Prostate gland (tissue), 2 donors: ENCODE results near the gene EVI2B. TPM values are rescaled to one million over a fixed set of nuclear protein-coding genes. Genes with fewer than 3 reads are reported as not detected.
"Not testable (repeated sequence)": the region's sequence is repeated elsewhere in the genome, so short reads cannot be mapped to it uniquely, and the experiment has no call there.

Source experiments
- DNase-seq: peaks from one replicate; pipeline ENCODE4 v3.0.0-alpha.2; 2019; ENCODE audit warnings: low spot score
- H3K27ac ChIP-seq, 2 donors: fragments of 200-600 bp; sonication (generic); 2 replicates each; pipeline ENCODE4 v1.5.1; 2017 to 2019
- H3K27me3 ChIP-seq: fragments of 200-600 bp; sonication (generic); replicated peaks from 2 replicates; pipeline ENCODE4 v1.5.1; 2019; ENCODE audit not compliant: insufficient read depth
- H3K36me3 ChIP-seq, 2 donors: fragments of 200-600 bp; sonication (generic); 1 replicate in 1 of 2; 2 replicates in 1 of 2; pipeline versions ENCODE4 v1.5.1 to v1.8.1; 2017 to 2019
- H3K4me1 ChIP-seq: fragments of 200-600 bp; sonication (generic); replicated peaks from 2 replicates; pipeline ENCODE4 v1.5.1; 2019
- H3K4me3 ChIP-seq, 2 donors: fragments of 200-600 bp; sonication (generic); 2 replicates each; pipeline ENCODE4 v1.5.1; 2017 to 2019
- H3K9me3 ChIP-seq: fragments of 200-600 bp; sonication (generic); 2 replicates; pipeline ENCODE4 v1.5.1; 2017
- CTCF ChIP-seq, 4 experiments: fragments of 200-600 bp in 2 of 4; fragments of 450-650 bp in 2 of 4; sonication (generic) in 2 of 4; IDR thresholded peaks; 1 replicate in 3 of 4; 2 replicates in 1 of 4; pipeline ENCODE4 v1.5.1; 2016 to 2019; ENCODE audit warnings: antibody characterized with exemption in 4 of 4, mild to moderate bottlenecking in 2 of 4, moderate library complexity in 2 of 4
- POLR2A ChIP-seq: fragments of 450-650 bp; IDR thresholded peaks from one replicate; pipeline ENCODE4 v1.6.1; 2016; ENCODE audit warnings: antibody characterized with exemption, mild to moderate bottlenecking
- POLR2AphosphoS5 ChIP-seq: sonication (generic); formaldehyde crosslinking; IDR thresholded peaks from one replicate; pipeline ENCODE4 v1.6.1; 2017; ENCODE audit warnings: antibody characterized with exemption
- WGBS: methylation state at CpG from one replicate; pipeline ENCODE4 v1.1.5; 2018; 5-methylcytosine and 5-hydroxymethylcytosine counted together
- intact Hi-C: fragments of 100-400 bp; cut with DNase I; formaldehyde crosslinking; loops from one replicate; pipeline ENCODE4 v1.14.2; 2022
- total RNA-seq, 2 donors: library from RNA; depleted of rRNA; stranded (reverse); fragments of >200 nt; gene quantifications; one replicate each; pipeline ENCODE4 v1.1.0, GENCODE V29; 2016

The EVI2B gene
- total RNA-seq, 2 donors from 2014 or later = 4.6 to 8.9 TPM

DNA sequence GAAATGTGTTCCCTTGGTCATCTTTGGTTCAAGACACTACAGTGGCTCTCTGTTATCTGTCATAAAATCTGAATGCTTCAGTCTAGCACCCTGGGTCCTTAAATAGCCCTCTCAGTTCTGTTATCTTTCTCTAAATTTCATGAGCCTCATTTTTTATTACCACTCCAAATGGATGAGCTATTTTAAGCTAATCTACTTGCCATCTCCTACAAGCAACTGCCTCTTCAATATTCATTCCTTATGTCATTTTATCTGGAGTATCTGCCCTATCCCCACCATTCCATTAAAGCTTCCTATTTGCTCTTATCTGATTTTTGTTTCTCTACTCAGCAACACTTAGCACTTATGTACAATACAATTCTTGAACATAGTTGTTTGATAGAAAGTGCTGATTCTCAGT, 35.6 kb upstream of the EVI2B start:
- DNase-seq = no peak
- Histone ChIP-seq H3K4me1 (no peaks in the 10 kb centered on the region), H3K27me3 (no peaks in the 10 kb centered on the region), H3K27ac (no peak overlapping the region), H3K9me3 (no peaks in the 10 kb centered on the region), H3K4me3 (no peak overlapping the region), H3K36me3 (no peaks in the 10 kb centered on the region)
- TF ChIP-seq POLR2A (no peak), CTCF (IDR thresholded peaks at IDR 0.05) (no peak), POLR2AphosphoS5 (no peak)
- intact Hi-C loops = no loop called here

- 96% methylated on average over 20 of the region's 34 CpGs for WGBS
- H3K36me3 ChIP-seq, H3K27ac ChIP-seq, H3K4me3 ChIP-seq, H3K4me1 ChIP-seq, intact Hi-C loops, H3K9me3 ChIP-seq, H3K27me3 ChIP-seq, DNase-seq: not testable (repeated sequence)
These were observed 31.4 kb upstream of the EVI2B start for GRCh38 chr17:31345191-31345747.

DNA sequence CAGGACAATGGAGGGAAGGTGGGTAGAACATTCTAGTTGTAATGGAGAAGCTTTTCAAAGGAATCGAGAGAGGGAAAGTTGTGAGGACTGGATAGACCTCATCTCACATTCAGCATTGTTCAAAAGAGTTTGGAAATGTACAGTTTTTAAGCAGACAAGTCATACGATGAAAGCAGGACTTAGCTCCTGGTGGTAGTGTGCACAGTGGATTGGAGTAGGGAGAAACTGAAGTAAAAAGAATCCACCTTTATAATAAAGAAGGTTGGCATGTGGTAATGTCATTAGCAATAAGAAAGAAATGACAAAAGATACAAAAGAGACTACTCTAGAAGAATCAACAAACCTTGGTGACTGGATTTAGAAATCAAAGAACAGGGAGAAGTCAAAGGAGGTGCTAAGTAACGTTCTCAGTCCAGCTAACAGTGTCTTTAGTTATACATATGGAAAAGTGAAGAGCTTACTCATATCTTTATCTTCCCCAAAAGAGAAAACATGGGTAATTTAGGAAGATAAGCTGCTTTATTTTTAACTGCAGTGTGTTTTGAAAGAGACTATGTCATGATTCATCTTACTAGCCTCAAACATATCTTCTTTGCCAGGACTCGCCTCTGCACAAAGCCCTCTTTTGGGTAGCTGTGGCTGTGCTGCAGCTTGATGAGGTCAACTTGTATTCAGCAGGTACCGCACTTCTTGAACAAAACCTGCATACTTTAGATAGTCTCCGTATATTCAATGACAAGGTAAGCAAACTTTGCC, 26.2 kb upstream of the EVI2B start:
- no peak overlapping the region for H3K27ac ChIP-seq
- 78% methylated on average over 6 of the region's 6 CpGs for WGBS
- intact Hi-C loops = no loop called here
- no peaks in the 10 kb centered on the region for H3K4me1 ChIP-seq
- no peak for TF ChIP-seq CTCF (IDR thresholded peaks at IDR 0.05)
- no peak for TF ChIP-seq POLR2A
- no peak for TF ChIP-seq POLR2AphosphoS5
- no peak overlapping the region for H3K4me3 ChIP-seq
- no peaks in the 10 kb centered on the region for H3K9me3 ChIP-seq
- H3K27me3 ChIP-seq = no peaks in the 10 kb centered on the region
- DNase-seq = no peak
- no peaks in the 10 kb centered on the region for H3K36me3 ChIP-seq

GRCh38 chr17:31329221-31329620, 15.4 kb upstream of the EVI2B start:
- H3K27me3 ChIP-seq = no peaks in the 10 kb centered on the region

DNA sequence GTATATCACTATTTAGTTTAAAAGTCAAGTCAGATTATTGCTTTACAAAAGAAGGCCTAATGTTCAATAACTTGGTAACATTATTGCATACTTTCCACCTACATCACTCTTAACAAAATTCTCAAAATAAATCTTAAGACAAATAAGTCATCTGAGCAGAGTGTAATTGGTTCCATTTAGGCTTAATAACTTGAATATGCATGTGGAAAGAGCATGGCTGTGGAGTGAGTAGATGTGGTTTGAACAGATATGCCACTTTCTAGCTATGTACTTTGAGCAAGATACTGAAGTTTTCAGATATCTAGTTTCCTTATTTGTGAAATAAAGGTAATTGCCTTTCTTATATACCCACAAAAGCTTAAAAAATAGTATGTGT, 14.3 kb upstream of the EVI2B start:
- H3K27ac ChIP-seq = no peak overlapping the region
- H3K9me3 ChIP-seq = no peaks in the 10 kb centered on the region
- H3K36me3 ChIP-seq = no peaks in the 10 kb centered on the region
- no peak for TF ChIP-seq CTCF (IDR thresholded peaks at IDR 0.05)
- H3K27me3 ChIP-seq = no peaks in the 10 kb centered on the region
- H3K4me3 ChIP-seq = no peak overlapping the region
- H3K4me1 ChIP-seq = no peaks in the 10 kb centered on the region
- intact Hi-C loops = no loop called here
- DNase-seq = no peak

More at GRCh38 chr17:31329221-31329620, 15.4 kb upstream of the EVI2B start:
- Histone ChIP-seq H3K4me1 (no peaks in the 10 kb centered on the region), H3K4me3 (no peak overlapping the region), H3K27ac (no peak overlapping the region), H3K36me3 (no peaks in the 10 kb centered on the region), H3K9me3 (no peaks in the 10 kb centered on the region)
- no peak for DNase-seq
- intact Hi-C loops = no loop called here
- TF ChIP-seq CTCF (IDR thresholded peaks at IDR 0.05) = no peak
- no peak for TF ChIP-seq POLR2A
- no peak for TF ChIP-seq POLR2AphosphoS5
